NCI-H460 (cell line): ENCODE data around the gene TOM1L2. TPM values are rescaled to one million over a fixed set of nuclear protein-coding genes. Genes with fewer than 3 reads are reported as not detected.
"Not testable (repeated sequence)": the region's sequence is repeated elsewhere in the genome, so short reads cannot be mapped to it uniquely, and the experiment has no call there.

Source experiments
- DNase-seq: peaks from one replicate; pipeline ENCODE4 v3.0.0-alpha.2; 2016; ENCODE audit warnings: low read depth; ENCODE audit errors: extremely low read depth
- total RNA-seq: library from RNA; depleted of rRNA; stranded (reverse); fragments of >200 nt; shearing (Covaris generic); gene quantifications from 2 replicates; pipeline ENCODE4 v1.2.3, GENCODE V29; 2014

The TOM1L2 gene
- total RNA-seq, 1 experiment from 2014 or later: 9.7 TPM

- DNase-seq: no peak
Observed at GRCh38 chr17:17944743-17945142, 27.5 kb downstream of the TOM1L2 start.

GRCh38 chr17:17944242-17944641 is 28.0 kb downstream of the TOM1L2 start:
- DNase-seq: no peak

GRCh38 chr17:17943281-17943984 is 28.8 kb downstream of the TOM1L2 start:
- DNase-seq: no peak

GRCh38 chr17:17942846-17943245 is 29.4 kb downstream of the TOM1L2 start:
- DNase-seq: no peak

- no peak for DNase-seq
Observed at GRCh38 chr17:17941015-17941414, 31.2 kb downstream of the TOM1L2 start.

GRCh38 chr17:17940441-17940911 is 31.7 kb downstream of the TOM1L2 start:
- DNase-seq: no peak

- DNase-seq: not testable (repeated sequence)
Observed at GRCh38 chr17:17939941-17940340, 32.3 kb downstream of the TOM1L2 start.

- DNase-seq: no peak
Observed at GRCh38 chr17:17938388-17939107, 33.7 kb downstream of the TOM1L2 start.

GRCh38 chr17:17937958-17938357 is 34.2 kb downstream of the TOM1L2 start:
- no peak for DNase-seq

- no peak for DNase-seq
Observed at GRCh38 chr17:17937201-17937853, 34.9 kb downstream of the TOM1L2 start.

- DNase-seq: no peak
Observed at GRCh38 chr17:17935321-17936271, 36.6 kb downstream of the TOM1L2 start.

GRCh38 chr17:17934806-17935205 is 37.4 kb downstream of the TOM1L2 start:
- DNase-seq: no peak

GRCh38 chr17:17934214-17934613 is 38.0 kb downstream of the TOM1L2 start:
- no peak for DNase-seq

- no peak for DNase-seq
Observed at GRCh38 chr17:17933775-17934174, 38.4 kb downstream of the TOM1L2 start.

GRCh38 chr17:17931159-17931558 is 41.0 kb downstream of the TOM1L2 start:
- DNase-seq: no peak

GRCh38 chr17:17930674-17931073 is 41.5 kb downstream of the TOM1L2 start:
- no peak for DNase-seq

GRCh38 chr17:17929655-17930380 is 42.4 kb downstream of the TOM1L2 start:
- DNase-seq: no peak

GRCh38 chr17:17928398-17929287 is 43.6 kb downstream of the TOM1L2 start:
- DNase-seq: no peak
